SK-N-SH treated with all-trans-retinoic acid at 6 μM for 48 hours (cell line): ENCODE results near the gene MB21D2.
A peak's percentile ranks its signal among the peaks of the same experiment; 100 is the strongest.

Experiments used
- ATAC-seq: fragments of 200-7000 bp; cut with Tn5 transposase; 3 replicates; pipeline ENCODE4 v1.9.1; 2020; ENCODE audit warnings: mild to moderate bottlenecking, moderate library complexity
- ARNTL ChIP-seq: fragments of 450-650 bp; formaldehyde crosslinking; IDR thresholded peaks from 2 replicates; pipeline ENCODE4 v1.5.0; 2020; ENCODE audit warnings: low read depth, mild to moderate bottlenecking, moderate library complexity, borderline replicate concordance
- BACH2 ChIP-seq: fragments of 250-450 bp; sonication (Bioruptor Pico); IDR thresholded peaks from 2 replicates; pipeline ENCODE4 v1.9.0; 2021; ENCODE audit warnings: mild to moderate bottlenecking, borderline replicate concordance
- ESRRG ChIP-seq: fragments of 250-450 bp; sonication (Bioruptor Pico); IDR thresholded peaks from 2 replicates; pipeline ENCODE4 v1.6.1; 2021; ENCODE audit warnings: mild to moderate bottlenecking
- GLIS3 ChIP-seq: fragments of 250-450 bp; sonication (Bioruptor Pico); IDR thresholded peaks from 2 replicates; pipeline ENCODE4 v1.5.0; 2020; ENCODE audit warnings: mild to moderate bottlenecking, moderate library complexity
- ISL1 ChIP-seq: fragments of 250-450 bp; sonication (Bioruptor Pico); IDR thresholded peaks from 2 replicates; pipeline ENCODE4 v2.1.2; 2022; ENCODE audit warnings: mild to moderate bottlenecking, moderate library complexity
- OSR1 ChIP-seq: fragments of 250-450 bp; sonication (Bioruptor Pico); IDR thresholded peaks from 2 replicates; pipeline ENCODE4 v1.8.0; 2022; ENCODE audit warnings: moderate library complexity, mild to moderate bottlenecking, inconsistent platforms
- PPARA ChIP-seq: fragments of 250-450 bp; sonication (Bioruptor Pico); IDR thresholded peaks from 2 replicates; pipeline ENCODE4 v1.5.0; 2020; ENCODE audit warnings: mild to moderate bottlenecking, borderline replicate concordance
- RARB ChIP-seq: fragments of 250-450 bp; sonication (Bioruptor Pico); IDR thresholded peaks from 2 replicates; pipeline ENCODE4 v1.8.0; 2021; ENCODE audit warnings: mild to moderate bottlenecking, moderate library complexity
- SNAI2 ChIP-seq: fragments of 250-450 bp; sonication (Bioruptor Pico); IDR thresholded peaks from 2 replicates; pipeline ENCODE4 v1.5.0; 2020; ENCODE audit warnings: mild to moderate bottlenecking, moderate library complexity
- TCF4 ChIP-seq: fragments of 250-450 bp; sonication (Bioruptor Pico); IDR thresholded peaks from 2 replicates; pipeline ENCODE4 v1.8.0; 2021; ENCODE audit warnings: mild to moderate bottlenecking, moderate library complexity, borderline replicate concordance
- TOX ChIP-seq: fragments of 250-450 bp; sonication (Bioruptor Pico); IDR thresholded peaks from 2 replicates; pipeline ENCODE4 v1.8.0; 2021; ENCODE audit warnings: mild to moderate bottlenecking, moderate library complexity, borderline replicate concordance
- ZC3H10 ChIP-seq: fragments of 250-450 bp; sonication (Bioruptor Pico); IDR thresholded peaks from 2 replicates; pipeline ENCODE4 v1.5.1; 2021; ENCODE audit warnings: mild to moderate bottlenecking, moderate library complexity
- ZFP3 ChIP-seq: fragments of 250-450 bp; sonication (Bioruptor Pico); IDR thresholded peaks from 2 replicates; pipeline ENCODE4 v1.5.0; 2020; ENCODE audit warnings: mild to moderate bottlenecking, moderate library complexity
- ZFP30 ChIP-seq: fragments of 450-650 bp; formaldehyde crosslinking; IDR thresholded peaks from 2 replicates; pipeline ENCODE4 v1.5.0; 2022; ENCODE audit warnings: mild to moderate bottlenecking, moderate library complexity
- ZNF565 ChIP-seq: fragments of 450-650 bp; formaldehyde crosslinking; conservative IDR thresholded peaks from 2 replicates; pipeline ENCODE4 v1.5.0; 2020; ENCODE audit warnings: low read depth, mild to moderate bottlenecking, moderate library complexity
- ZNF70 ChIP-seq: fragments of 450-650 bp; formaldehyde crosslinking; IDR thresholded peaks from 2 replicates; pipeline ENCODE4 v1.5.0; 2020; ENCODE audit warnings: mild to moderate bottlenecking, moderate library complexity
- ZNF8 ChIP-seq: fragments of 450-650 bp; formaldehyde crosslinking; IDR thresholded peaks from 2 replicates; pipeline ENCODE4 v1.5.0; 2020; ENCODE audit warnings: mild to moderate bottlenecking, moderate library complexity
- TF ChIP-seq, protein P1 (sequence below): fragments of 250-450 bp; sonication (Bioruptor Pico); IDR thresholded peaks from 2 replicates; pipeline ENCODE4 v1.8.0; 2020; ENCODE audit warnings: mild to moderate bottlenecking, moderate library complexity, borderline replicate concordance
- TF ChIP-seq, protein P2 (sequence below): fragments of 250-450 bp; sonication (Bioruptor Pico); IDR thresholded peaks from 2 replicates; pipeline ENCODE4 v1.5.1; 2020; ENCODE audit warnings: low read depth, mild to moderate bottlenecking, moderate library complexity
- TF ChIP-seq, protein P3 (sequence below): fragments of 250-450 bp; sonication (Bioruptor Pico); IDR thresholded peaks from 2 replicates; pipeline ENCODE4 v1.5.0; 2020; ENCODE audit warnings: mild to moderate bottlenecking, moderate library complexity
- TF ChIP-seq, protein P4 (sequence below): fragments of 250-450 bp; sonication (Bioruptor Pico); IDR thresholded peaks from 2 replicates; pipeline ENCODE4 v1.8.0; 2021; ENCODE audit warnings: low read depth, mild to moderate bottlenecking, moderate library complexity, borderline replicate concordance
- TF ChIP-seq, protein P5 (sequence below): fragments of 250-450 bp; sonication (Bioruptor Pico); IDR thresholded peaks from 2 replicates; pipeline ENCODE4 v1.5.1; 2021; ENCODE audit warnings: mild to moderate bottlenecking, moderate library complexity

The MB21D2 gene

DNA sequence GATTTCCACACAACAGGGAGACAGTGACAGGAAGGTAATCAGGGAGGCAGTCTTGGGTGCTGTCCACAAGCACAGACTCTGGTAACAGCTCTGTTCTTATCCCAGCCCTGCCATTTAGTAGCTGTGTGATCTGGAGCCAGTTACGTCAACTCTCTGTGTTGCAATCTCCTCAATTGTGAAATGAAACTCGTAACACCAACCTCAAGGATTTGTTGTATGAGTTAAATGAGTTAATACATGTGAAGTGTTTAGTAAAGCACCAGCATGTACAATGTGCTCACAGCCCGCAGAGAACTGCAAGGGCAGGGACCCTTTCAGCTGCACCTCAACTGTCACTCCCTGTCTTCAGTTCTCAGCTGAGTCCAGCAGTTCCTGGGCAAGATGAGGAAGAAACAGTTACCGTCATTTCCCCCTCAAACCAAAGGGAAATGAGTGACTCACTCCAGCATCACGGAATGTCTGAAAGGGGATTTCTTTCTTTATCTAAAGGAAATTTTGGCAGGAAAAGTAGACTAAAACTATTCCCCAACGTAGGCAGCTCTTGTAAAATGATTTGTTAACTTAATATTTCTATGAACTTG is 39.9 kb upstream of the MB21D2 start:
- TF ChIP-seq, protein P1, sequence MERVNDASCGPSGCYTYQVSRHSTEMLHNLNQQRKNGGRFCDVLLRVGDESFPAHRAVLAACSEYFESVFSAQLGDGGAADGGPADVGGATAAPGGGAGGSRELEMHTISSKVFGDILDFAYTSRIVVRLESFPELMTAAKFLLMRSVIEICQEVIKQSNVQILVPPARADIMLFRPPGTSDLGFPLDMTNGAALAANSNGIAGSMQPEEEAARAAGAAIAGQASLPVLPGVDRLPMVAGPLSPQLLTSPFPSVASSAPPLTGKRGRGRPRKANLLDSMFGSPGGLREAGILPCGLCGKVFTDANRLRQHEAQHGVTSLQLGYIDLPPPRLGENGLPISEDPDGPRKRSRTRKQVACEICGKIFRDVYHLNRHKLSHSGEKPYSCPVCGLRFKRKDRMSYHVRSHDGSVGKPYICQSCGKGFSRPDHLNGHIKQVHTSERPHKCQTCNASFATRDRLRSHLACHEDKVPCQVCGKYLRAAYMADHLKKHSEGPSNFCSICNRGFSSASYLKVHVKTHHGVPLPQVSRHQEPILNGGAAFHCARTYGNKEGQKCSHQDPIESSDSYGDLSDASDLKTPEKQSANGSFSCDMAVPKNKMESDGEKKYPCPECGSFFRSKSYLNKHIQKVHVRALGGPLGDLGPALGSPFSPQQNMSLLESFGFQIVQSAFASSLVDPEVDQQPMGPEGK: no peak
- no peak for TF ChIP-seq ZFP3 (CRISPR knock-in tag)
- TF ChIP-seq ZC3H10 (CRISPR knock-in tag): no peak
- no peak for TF ChIP-seq OSR1 (CRISPR knock-in tag)
- TF ChIP-seq, protein P2, sequence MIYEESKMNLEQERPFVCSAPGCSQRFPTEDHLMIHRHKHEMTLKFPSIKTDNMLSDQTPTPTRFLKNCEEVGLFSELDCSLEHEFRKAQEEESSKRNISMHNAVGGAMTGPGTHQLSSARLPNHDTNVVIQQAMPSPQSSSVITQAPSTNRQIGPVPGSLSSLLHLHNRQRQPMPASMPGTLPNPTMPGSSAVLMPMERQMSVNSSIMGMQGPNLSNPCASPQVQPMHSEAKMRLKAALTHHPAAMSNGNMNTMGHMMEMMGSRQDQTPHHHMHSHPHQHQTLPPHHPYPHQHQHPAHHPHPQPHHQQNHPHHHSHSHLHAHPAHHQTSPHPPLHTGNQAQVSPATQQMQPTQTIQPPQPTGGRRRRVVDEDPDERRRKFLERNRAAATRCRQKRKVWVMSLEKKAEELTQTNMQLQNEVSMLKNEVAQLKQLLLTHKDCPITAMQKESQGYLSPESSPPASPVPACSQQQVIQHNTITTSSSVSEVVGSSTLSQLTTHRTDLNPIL (CRISPR knock-in tag): no peak
- TF ChIP-seq, protein P3, sequence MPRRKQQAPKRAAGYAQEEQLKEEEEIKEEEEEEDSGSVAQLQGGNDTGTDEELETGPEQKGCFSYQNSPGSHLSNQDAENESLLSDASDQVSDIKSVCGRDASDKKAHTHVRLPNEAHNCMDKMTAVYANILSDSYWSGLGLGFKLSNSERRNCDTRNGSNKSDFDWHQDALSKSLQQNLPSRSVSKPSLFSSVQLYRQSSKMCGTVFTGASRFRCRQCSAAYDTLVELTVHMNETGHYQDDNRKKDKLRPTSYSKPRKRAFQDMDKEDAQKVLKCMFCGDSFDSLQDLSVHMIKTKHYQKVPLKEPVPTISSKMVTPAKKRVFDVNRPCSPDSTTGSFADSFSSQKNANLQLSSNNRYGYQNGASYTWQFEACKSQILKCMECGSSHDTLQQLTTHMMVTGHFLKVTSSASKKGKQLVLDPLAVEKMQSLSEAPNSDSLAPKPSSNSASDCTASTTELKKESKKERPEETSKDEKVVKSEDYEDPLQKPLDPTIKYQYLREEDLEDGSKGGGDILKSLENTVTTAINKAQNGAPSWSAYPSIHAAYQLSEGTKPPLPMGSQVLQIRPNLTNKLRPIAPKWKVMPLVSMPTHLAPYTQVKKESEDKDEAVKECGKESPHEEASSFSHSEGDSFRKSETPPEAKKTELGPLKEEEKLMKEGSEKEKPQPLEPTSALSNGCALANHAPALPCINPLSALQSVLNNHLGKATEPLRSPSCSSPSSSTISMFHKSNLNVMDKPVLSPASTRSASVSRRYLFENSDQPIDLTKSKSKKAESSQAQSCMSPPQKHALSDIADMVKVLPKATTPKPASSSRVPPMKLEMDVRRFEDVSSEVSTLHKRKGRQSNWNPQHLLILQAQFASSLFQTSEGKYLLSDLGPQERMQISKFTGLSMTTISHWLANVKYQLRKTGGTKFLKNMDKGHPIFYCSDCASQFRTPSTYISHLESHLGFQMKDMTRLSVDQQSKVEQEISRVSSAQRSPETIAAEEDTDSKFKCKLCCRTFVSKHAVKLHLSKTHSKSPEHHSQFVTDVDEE: no peak
- no peak for TF ChIP-seq ZNF8 (CRISPR knock-in tag)
- TF ChIP-seq ARNTL: no peak
- TF ChIP-seq, protein P4, sequence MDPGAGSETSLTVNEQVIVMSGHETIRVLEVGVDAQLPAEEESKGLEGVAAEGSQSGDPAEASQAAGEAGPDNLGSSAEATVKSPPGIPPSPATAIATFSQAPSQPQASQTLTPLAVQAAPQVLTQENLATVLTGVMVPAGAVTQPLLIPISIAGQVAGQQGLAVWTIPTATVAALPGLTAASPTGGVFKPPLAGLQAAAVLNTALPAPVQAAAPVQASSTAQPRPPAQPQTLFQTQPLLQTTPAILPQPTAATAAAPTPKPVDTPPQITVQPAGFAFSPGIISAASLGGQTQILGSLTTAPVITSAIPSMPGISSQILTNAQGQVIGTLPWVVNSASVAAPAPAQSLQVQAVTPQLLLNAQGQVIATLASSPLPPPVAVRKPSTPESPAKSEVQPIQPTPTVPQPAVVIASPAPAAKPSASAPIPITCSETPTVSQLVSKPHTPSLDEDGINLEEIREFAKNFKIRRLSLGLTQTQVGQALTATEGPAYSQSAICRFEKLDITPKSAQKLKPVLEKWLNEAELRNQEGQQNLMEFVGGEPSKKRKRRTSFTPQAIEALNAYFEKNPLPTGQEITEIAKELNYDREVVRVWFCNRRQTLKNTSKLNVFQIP (CRISPR knock-in tag): no peak
- no peak for TF ChIP-seq SNAI2 (CRISPR knock-in tag)
- no peak for TF ChIP-seq ZNF565 (CRISPR knock-in tag)
- no peak for TF ChIP-seq ESRRG (CRISPR knock-in tag)
- TF ChIP-seq PPARA (CRISPR knock-in tag): no peak
- no peak for TF ChIP-seq RARB (CRISPR knock-in tag)
- no peak for TF ChIP-seq GLIS3 (CRISPR knock-in tag)
- TF ChIP-seq ZFP30 (CRISPR knock-in tag): no peak
- TF ChIP-seq TCF4 (CRISPR knock-in tag): no peak
- no peak for TF ChIP-seq ISL1
- peak; percentile 84 for ATAC-seq

DNA sequence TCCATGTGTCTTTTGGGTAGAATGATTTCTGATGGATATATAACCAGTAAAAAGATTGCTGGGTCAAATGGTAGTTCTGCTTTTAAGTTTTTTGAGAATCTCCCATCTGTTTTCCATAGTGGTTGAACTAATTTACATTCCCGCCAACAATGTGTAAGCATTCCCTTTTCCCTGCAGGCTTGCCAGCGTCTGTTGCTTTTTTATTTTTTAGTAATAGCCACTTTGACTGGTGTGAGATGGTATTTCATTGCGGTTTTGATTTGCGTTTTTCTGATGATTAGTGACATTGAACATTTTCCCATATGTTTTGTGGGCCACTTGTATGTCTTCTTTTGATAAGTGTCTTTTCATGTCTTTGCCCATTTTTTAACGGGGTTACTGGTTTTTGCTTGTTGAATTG is 36.3 kb upstream of the MB21D2 start:
- ATAC-seq: no peak
- TF ChIP-seq ZC3H10 (CRISPR knock-in tag) (no peak), TCF4 (CRISPR knock-in tag) (no peak), ZNF565 (CRISPR knock-in tag) (no peak), ZNF70 (CRISPR knock-in tag) (no peak), ISL1 (no peak), PPARA (CRISPR knock-in tag) (no peak), BACH2 (CRISPR knock-in tag) (no peak)
- TF ChIP-seq, protein P5, sequence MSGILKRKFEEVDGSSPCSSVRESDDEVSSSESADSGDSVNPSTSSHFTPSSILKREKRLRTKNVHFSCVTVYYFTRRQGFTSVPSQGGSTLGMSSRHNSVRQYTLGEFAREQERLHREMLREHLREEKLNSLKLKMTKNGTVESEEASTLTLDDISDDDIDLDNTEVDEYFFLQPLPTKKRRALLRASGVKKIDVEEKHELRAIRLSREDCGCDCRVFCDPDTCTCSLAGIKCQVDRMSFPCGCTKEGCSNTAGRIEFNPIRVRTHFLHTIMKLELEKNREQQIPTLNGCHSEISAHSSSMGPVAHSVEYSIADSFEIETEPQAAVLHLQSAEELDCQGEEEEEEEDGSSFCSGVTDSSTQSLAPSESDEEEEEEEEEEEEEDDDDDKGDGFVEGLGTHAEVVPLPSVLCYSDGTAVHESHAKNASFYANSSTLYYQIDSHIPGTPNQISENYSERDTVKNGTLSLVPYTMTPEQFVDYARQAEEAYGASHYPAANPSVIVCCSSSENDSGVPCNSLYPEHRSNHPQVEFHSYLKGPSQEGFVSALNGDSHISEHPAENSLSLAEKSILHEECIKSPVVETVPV (CRISPR knock-in tag): no peak

DNA sequence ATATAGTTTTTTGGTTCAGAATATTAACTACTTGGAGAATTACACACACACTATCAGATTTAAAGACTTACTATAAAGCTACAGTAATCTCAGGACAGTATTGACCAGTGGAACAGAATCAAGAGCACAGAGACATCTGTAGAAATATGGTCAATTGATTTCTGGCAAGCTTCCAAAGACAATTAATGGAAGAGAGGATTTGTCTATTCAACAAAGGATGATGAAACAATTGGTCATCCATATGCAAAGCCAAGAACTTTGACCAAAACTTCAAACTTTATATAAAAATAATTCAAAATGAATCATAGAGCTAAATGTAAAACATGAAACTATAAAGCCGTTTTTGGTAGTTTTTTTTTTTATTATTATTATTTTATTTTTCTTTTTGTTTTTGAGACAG is 29.8 kb upstream of the MB21D2 start:
- ATAC-seq: no peak
- TF ChIP-seq TOX: no peak
- no peak for TF ChIP-seq OSR1 (CRISPR knock-in tag)
- TF ChIP-seq, protein P2 (CRISPR knock-in tag): no peak
- TF ChIP-seq RARB (CRISPR knock-in tag): no peak
- no peak for TF ChIP-seq ISL1
- no peak for TF ChIP-seq ESRRG (CRISPR knock-in tag)
- TF ChIP-seq GLIS3 (CRISPR knock-in tag): no peak
- no peak for TF ChIP-seq BACH2 (CRISPR knock-in tag)
- TF ChIP-seq, protein P3: no peak
- TF ChIP-seq ZC3H10 (CRISPR knock-in tag): no peak
- TF ChIP-seq, protein P1: no peak
